Left lung (tissue), 10 donors: ENCODE measurements around the gene SLX9. TPM values are rescaled to one million over a fixed set of nuclear protein-coding genes. Genes with fewer than 3 reads are reported as not detected.

Source experiments
- ATAC-seq: fragments of 200-7000 bp; cut with Tn5 transposase; one replicate; pipeline ENCODE4 v1.9.1; 2020; ENCODE audit warnings: moderate library complexity
- DNase-seq, 4 donors: peaks; one replicate each; pipeline ENCODE4 v3.0.0-alpha.2; 2013 to 2020
- H3K27ac ChIP-seq, 2 donors: fragments of 200-600 bp; sonication (generic) in 1 of 2; one replicate each; pipeline versions ENCODE4 v1.5.0 to v1.8.0; 2020 to 2021
- H3K27me3 ChIP-seq, 2 donors: fragments of 200-600 bp; sonication (generic) in 1 of 2; one replicate each; pipeline versions ENCODE4 v1.5.0 to v1.8.0; 2020 to 2021
- H3K36me3 ChIP-seq, 2 donors: fragments of 200-600 bp; sonication (generic) in 1 of 2; one replicate each; pipeline versions ENCODE4 v1.5.0 to v1.8.0; 2020 to 2021
- H3K4me1 ChIP-seq, 2 donors: fragments of 200-600 bp; one replicate each; pipeline ENCODE4 v1.8.0; 2021
- H3K4me3 ChIP-seq, 2 donors: fragments of 200-600 bp; sonication (generic) in 1 of 2; one replicate each; pipeline versions ENCODE4 v1.5.0 to v1.8.0; 2020 to 2021; ENCODE audit warnings: mild to moderate bottlenecking in 1 of 2
- H3K9me3 ChIP-seq, 2 donors: fragments of 200-600 bp; sonication (generic) in 1 of 2; one replicate each; pipeline versions ENCODE4 v1.5.0 to v1.8.0; 2020 to 2021
- intact Hi-C, 2 donors: fragments of 100-400 bp; cut with DNase I; formaldehyde crosslinking; loops; one replicate each; pipeline versions ENCODE4 v1.11.2 to v1.14.2; 2022
- polyA plus RNA-seq, 6 donors: library from polyadenylated mRNA; unstranded; fragments of 120-200 nt; gene quantifications; one replicate each; pipeline ENCODE4 v1.2.1, GENCODE V29; 2013; ENCODE audit not compliant: insufficient read length in 6 of 6
- total RNA-seq, 2 donors: library from RNA; stranded (reverse); fragmentation: NEBNext Ultra II Directional; extraction: Animal tissue kit (Norgen Biotek cat#: 25700); gene quantifications; one replicate each; pipeline ENCODE4 v1.2.1, GENCODE V29; 2021
- TF ChIP-seq, protein P1 (sequence below), 2 donors: fragments of 200-600 bp; sonication (generic) in 1 of 2; IDR thresholded peaks; one replicate each; pipeline versions ENCODE4 v1.5.0 to v1.8.0; 2021; ENCODE audit warnings: antibody characterized with exemption in 2 of 2
- donor health status: DM: no; HTN: yes; CAD: no.
- donor health status: DM: no; HTN: no; CAD: no.

The SLX9 gene
- total and polyA plus RNA-seq, 8 donors: 11.5 to 29.6 (median 16.2) TPM

DNA sequence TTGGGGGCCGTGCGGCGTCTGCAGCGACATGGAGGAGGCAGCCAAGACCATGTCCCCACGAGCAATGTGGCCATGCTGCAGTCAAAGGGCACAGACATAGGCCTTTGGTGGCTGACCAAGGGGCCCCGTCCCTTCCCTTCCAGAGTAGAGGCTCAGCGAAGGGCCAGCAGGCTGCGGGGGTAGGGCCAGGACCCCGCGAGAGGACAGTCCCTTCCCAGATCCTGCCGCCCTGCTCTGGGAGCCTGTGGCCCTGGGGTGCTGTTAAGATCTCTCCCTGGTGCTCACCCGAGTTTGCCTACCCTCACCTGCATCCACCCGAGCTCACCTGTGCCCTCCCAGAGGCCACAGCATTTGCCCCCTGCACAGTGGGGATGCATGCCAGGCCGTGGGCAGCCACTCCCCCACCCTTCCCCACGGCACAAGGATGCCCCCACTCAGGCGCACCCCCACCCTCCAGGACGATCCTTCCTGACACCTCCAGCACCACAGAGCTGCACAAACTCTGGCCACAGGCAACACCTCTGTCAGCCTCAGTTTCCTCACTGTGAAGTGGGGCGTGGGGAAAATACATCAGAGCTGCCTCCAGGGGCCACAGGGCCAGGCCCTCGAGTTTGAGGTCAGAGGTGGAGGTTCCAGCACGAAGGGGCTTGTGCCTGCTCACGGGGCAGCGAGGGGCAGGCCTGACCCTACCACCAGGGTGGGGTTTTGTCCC is 34.7 kb upstream of the SLX9 start:
- intact Hi-C loops: no loop called here
- DNase-seq: peak in 1 of 4 donors; percentile 67
- TF ChIP-seq, protein P1, sequence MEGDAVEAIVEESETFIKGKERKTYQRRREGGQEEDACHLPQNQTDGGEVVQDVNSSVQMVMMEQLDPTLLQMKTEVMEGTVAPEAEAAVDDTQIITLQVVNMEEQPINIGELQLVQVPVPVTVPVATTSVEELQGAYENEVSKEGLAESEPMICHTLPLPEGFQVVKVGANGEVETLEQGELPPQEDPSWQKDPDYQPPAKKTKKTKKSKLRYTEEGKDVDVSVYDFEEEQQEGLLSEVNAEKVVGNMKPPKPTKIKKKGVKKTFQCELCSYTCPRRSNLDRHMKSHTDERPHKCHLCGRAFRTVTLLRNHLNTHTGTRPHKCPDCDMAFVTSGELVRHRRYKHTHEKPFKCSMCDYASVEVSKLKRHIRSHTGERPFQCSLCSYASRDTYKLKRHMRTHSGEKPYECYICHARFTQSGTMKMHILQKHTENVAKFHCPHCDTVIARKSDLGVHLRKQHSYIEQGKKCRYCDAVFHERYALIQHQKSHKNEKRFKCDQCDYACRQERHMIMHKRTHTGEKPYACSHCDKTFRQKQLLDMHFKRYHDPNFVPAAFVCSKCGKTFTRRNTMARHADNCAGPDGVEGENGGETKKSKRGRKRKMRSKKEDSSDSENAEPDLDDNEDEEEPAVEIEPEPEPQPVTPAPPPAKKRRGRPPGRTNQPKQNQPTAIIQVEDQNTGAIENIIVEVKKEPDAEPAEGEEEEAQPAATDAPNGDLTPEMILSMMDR (IDR thresholded peaks at IDR 0.05): no peak
- Histone ChIP-seq H3K27ac (peak overlapping the region in 1 of 2 donors; percentile 48), H3K36me3 (peaks cover 0 to 78% of the 10 kb centered on the region in 2 donors), H3K9me3 (no peaks in the 10 kb centered on the region), H3K27me3 (no peaks in the 10 kb centered on the region), H3K4me3 (no peak overlapping the region), H3K4me1 (peaks cover 10 to 73% of the 10 kb centered on the region in 2 donors)
- ATAC-seq: no peak

DNA sequence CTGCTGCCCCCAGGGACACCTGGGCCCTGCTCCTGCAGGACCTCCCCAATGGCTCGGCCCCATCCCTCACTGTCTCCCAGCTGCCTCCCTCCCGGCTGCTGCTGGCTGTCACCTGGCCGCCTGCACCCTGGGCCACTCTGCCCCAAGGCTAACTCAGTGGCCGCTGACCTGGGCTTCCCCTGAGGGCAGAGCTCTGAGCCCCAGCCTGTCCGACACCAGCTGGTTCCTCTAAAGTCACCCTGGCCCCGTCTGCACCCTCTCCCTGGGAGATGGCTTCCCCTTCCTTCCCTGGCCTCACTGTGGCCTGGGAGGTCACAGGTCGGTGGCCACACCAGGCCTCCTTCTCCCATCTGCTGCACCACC is 34.1 kb upstream of the SLX9 start:
- intact Hi-C loops: no loop called here
- Histone ChIP-seq H3K27ac (peak overlapping the region in 1 of 2 donors; percentile 48), H3K9me3 (no peaks in the 10 kb centered on the region), H3K4me1 (peaks cover 10 to 79% of the 10 kb centered on the region in 2 donors), H3K36me3 (peaks cover 0 to 78% of the 10 kb centered on the region in 2 donors), H3K27me3 (no peaks in the 10 kb centered on the region), H3K4me3 (no peak overlapping the region)
- peak in 1 of 4 donors; percentile 87 for DNase-seq
- TF ChIP-seq, protein P1 (IDR thresholded peaks at IDR 0.05): no peak
- ATAC-seq: peak; percentile 46

DNA sequence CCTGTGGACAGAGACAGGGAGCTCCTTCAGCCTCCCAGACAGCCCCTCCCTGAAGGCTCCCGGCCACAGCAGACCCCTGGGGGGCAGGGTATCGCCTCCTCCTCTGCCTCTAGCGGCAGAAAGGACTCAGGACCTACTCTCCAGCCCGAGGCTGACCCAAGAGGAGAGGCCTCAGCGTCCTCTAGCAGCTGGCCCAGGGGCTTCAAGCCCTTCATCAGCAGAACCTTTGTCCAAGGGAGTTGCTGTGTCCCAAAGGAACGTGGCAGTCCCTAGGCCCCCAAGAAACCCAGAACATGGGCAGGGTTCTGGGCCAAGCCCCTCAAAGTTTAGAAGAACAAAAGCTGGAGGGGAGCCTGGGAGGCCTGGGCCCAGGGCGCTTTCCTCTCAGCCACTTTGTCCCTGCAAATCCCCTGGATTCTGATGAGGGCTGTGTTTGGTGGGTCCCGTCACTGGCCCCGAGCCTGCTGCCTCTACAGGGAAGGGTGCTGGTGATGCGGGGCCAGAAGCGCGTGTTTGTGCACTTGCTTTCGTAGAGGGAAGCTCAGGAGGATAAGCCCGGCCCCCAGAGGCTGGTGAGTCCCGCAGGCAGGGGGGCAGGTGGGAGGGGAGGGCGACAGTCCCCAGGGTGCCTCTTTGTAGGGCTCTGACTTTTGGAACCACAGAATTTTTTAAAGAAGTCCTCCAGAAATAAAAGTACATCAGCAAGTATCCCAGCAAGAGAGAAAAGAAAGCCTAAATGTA is 32.4 kb upstream of the SLX9 start:
- no peaks in the 10 kb centered on the region for H3K27me3 ChIP-seq
- H3K9me3 ChIP-seq: no peaks in the 10 kb centered on the region
- TF ChIP-seq, protein P1 (IDR thresholded peaks at IDR 0.05): no peak
- DNase-seq: peak in 1 of 4 donors; percentile 85
- peaks cover 0 to 61% of the 10 kb centered on the region in 2 donors for H3K36me3 ChIP-seq
- H3K4me3 ChIP-seq: peak overlapping the region in 1 of 2 donors; percentile 23
- peak overlapping the region; percentile 26 to 83 for H3K27ac ChIP-seq
- ATAC-seq: no peak
- intact Hi-C loops: no loop called here
- peaks cover 16 to 96% of the 10 kb centered on the region in 2 donors for H3K4me1 ChIP-seq

DNA sequence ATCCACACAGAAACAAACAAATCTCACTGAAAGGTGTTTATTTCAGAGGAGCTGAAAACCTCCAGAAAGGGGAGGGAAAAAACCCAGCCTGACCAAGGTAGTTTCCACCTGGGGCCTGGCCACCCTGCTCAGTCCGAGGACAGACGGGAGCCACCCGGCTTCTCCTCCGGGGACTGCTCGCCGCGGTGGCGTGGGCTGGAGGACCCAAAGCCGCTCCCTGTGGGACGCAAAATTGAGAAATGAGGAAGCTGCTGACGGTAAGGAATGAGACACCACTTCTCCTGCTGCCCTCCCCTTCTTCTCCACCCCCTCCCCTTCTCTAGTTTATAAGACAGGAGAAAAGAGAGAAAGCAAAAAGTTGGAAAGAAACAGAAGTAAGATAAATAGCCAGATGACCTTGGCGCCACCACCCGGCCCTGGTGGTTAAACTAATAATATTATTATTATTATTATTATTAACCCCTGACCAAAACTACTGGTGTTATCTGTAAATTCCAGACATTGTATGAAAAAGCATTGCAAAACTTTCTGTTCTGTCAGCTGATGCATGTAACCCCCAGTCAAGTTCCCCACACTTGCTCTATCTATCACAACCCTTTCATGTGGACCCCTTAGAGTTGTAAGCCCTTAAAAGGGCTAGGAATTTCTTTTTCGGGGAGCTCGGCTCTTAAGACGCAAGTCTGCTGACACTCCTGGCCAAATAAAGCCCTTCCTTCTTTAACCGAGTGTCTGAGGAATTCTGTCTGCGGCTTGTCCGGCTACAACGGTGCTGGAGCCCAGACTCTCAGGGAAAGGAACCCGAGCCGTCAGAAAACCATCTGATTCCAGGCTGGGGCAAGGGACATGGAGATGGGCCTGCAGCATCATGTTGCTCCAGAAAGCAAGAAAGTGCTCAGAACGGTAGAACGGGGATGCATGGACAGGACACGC is 31.6 kb upstream of the SLX9 start:
- Histone ChIP-seq H3K36me3 (peaks cover 0 to 53% of the 10 kb centered on the region in 2 donors), H3K27ac (peak overlapping the region; percentile 26 to 83), H3K4me3 (peak overlapping the region in 1 of 2 donors; percentile 23), H3K9me3 (no peaks in the 10 kb centered on the region), H3K27me3 (no peaks in the 10 kb centered on the region), H3K4me1 (peaks cover 16 to 93% of the 10 kb centered on the region in 2 donors)
- intact Hi-C loops: no loop called here
- ATAC-seq (peak; percentile 33), DNase-seq (peak in 2 of 4 donors; percentile 81 to 93)
- TF ChIP-seq, protein P1 (IDR thresholded peaks at IDR 0.05): no peak
